ENCODE data around the gene ZNF480. TPM values are rescaled to one million over a fixed set of nuclear protein-coding genes. Genes with fewer than 3 reads are reported as not detected.
A peak's percentile ranks its signal among the peaks of the same experiment; 100 is the strongest.
"Not testable (repeated sequence)": the region's sequence is repeated elsewhere in the genome, so short reads cannot be mapped to it uniquely, and the experiment has no call there.

ZNF480 gene
- total RNA-seq, 2 experiments from 2014 or later, result 17.4 to 18.4 TPM

DNA sequence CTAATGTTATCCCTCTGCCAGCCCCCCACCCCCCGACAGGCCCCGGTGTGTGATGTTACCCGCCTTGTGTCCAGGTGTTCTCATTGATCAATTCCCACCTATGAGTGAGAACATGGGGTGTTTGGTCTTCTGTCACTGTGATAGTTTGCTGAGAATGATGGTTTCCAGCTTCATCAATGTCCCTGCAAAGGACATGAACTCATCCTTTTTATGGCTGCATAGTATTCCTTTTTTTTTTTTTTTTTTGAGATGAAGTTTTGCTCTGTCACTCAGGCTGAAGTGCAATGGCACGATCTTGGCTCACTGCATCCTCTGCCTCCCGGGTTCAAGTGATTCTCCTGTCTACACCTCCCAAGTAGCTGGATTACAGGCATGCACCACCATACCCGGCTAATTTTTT, 4.0 kb upstream of the ZNF480 start:
- H3K4me3 Mint-ChIP-seq, CTCF ChIA-PET, H3K27me3 Mint-ChIP-seq, H3K27ac Mint-ChIP-seq, DNase-seq, POLR2A ChIA-PET: not testable (repeated sequence)
- peaks cover 36% of the 10 kb centered on the region for H3K9me3 Mint-ChIP-seq
- peaks cover 12% of the 10 kb centered on the region for H3K4me1 Mint-ChIP-seq
- H3K36me3 Mint-ChIP-seq (ENCODE audit: low read depth), result peaks cover 70% of the 10 kb centered on the region

DNA sequence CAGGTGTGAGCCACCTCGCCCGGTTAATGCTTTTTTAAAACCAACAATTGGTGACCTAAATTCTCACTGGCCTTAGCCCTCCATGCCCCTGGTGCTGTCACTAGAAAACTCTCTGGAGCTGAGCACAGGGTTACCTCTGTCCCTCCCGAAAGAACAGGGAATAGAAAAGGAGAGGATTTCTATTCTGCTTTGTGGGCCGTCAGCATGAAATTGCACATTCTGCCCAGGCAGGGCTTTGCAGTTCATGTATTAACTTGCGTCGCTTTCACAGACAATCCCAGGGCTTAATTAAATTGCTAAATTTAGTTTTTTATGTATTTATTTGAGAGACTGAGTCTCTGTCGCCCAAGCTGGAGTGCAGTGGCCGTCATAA, 583 bp upstream of the ZNF480 start:
- no peak for DNase-seq
- ChIA-PET POLR2A (no interaction called here), CTCF (no interaction called here)
- peak overlapping the region; percentile 80 for H3K4me3 Mint-ChIP-seq
- H3K4me1 Mint-ChIP-seq, result peaks cover 18% of the 10 kb centered on the region
- H3K36me3 Mint-ChIP-seq (ENCODE audit: low read depth), result peaks cover 74% of the 10 kb centered on the region
- peak overlapping the region; percentile 82 for H3K27ac Mint-ChIP-seq
- no peaks in the 10 kb centered on the region for H3K27me3 Mint-ChIP-seq
- peaks cover 38% of the 10 kb centered on the region for H3K9me3 Mint-ChIP-seq

GRCh38 chr19:52297601-52298364, 814 bp downstream of the ZNF480 start:
- Mint-ChIP-seq H3K27me3 (no peaks in the 10 kb centered on the region), H3K4me1 (peaks cover 18% of the 10 kb centered on the region), H3K4me3 (peak overlapping the region; percentile 93), H3K9me3 (peaks cover 44% of the 10 kb centered on the region), H3K36me3 (ENCODE audit: low read depth) (peaks cover 77% of the 10 kb centered on the region), H3K27ac (peak overlapping the region; percentile 98)
- ChIA-PET CTCF (no interaction called here), POLR2A (no interaction called here)
- no peak for DNase-seq

DNA sequence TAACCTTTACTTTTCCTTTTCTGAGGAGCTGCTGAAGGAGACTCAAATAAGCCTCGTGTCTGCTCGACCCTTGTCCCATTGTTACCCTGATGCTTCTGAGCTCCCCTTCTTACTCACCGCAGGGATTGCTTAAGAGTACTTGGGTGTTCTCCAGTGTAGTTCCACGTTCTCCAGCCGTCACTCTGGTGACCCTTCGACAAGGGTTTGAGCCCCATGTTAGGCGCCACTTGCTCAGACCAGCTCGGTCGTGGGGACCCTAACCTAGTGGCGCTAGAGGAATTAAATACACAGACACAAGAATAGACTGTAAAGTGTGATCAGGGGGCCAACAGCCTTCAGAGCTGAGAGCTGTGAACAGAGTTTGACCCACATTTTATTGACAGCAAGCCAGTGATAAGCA, 10.3 kb downstream of the ZNF480 start:
- Mint-ChIP-seq H3K36me3 (ENCODE audit: low read depth) (peaks cover 86% of the 10 kb centered on the region), H3K4me1 (no peaks in the 10 kb centered on the region), H3K9me3 (peaks cover 59% of the 10 kb centered on the region), H3K4me3 (no peak overlapping the region), H3K27me3 (no peaks in the 10 kb centered on the region), H3K27ac (no peak overlapping the region)
- CTCF ChIA-PET, result interaction anchor here (0.6 kb wide), 1 partner anchor 123 kb away, joined by 3 read pairs; no protein-coding TSS in a partner anchor
- POLR2A ChIA-PET, result no interaction called here
- peak; percentile 8 for DNase-seq

DNA sequence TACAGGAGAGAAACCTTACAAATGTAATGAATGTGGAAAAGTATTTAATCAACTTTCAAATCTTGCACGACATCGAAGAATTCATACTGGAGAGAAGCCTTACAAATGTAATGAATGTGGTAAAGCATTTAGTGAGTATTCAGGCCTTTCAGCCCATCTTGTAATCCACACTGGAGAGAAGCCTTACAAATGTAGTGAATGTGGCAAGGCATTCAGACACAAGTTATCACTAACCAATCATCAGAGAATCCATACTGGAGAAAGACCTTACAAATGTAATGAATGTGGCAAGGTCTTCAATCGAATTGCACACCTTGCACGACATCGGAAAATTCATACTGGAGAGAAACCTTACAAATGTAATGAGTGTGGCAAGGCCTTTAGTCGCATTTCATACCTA, 25.5 kb downstream of the ZNF480 start:
- H3K9me3 Mint-ChIP-seq, result peaks cover 76% of the 10 kb centered on the region
- POLR2A ChIA-PET, result no interaction called here
- H3K4me1 Mint-ChIP-seq, result no peaks in the 10 kb centered on the region
- CTCF ChIA-PET, result no interaction called here
- H3K36me3 Mint-ChIP-seq (ENCODE audit: low read depth), result peaks cover 72% of the 10 kb centered on the region
- no peak for DNase-seq
- H3K27me3 Mint-ChIP-seq, result no peaks in the 10 kb centered on the region
- H3K4me3 Mint-ChIP-seq, result no peak overlapping the region
- no peak overlapping the region for H3K27ac Mint-ChIP-seq

GRCh38 chr19:52331757-52332156, 34.8 kb downstream of the ZNF480 start:
- H3K4me1 Mint-ChIP-seq, result peaks cover 7% of the 10 kb centered on the region
- H3K9me3 Mint-ChIP-seq, result peaks cover 53% of the 10 kb centered on the region
- peaks cover 23% of the 10 kb centered on the region for H3K36me3 Mint-ChIP-seq (ENCODE audit: low read depth)
- no peak overlapping the region for H3K4me3 Mint-ChIP-seq
- CTCF ChIA-PET, result no interaction called here
- POLR2A ChIA-PET, result no interaction called here
- no peak for DNase-seq
- H3K27ac Mint-ChIP-seq, result no peak overlapping the region
- H3K27me3 Mint-ChIP-seq, result no peaks in the 10 kb centered on the region

DNA sequence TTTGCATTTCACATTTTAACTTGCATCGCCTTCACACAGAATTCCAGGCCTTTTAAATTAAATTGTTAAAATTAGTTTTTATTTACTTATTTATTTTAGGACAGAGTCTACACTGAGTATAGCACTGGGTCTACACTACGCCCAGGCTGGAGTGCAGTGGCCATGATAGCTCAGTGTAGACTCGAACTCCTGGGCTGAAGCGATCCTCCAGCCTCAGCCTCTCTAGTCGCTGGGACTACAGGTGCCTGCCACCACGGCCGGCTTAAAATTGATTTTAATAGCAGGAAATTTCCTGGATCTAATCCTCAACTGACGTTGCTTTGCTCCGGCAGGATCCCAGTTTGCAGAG, 38.8 kb downstream of the ZNF480 start:
- peaks cover 38% of the 10 kb centered on the region for H3K36me3 Mint-ChIP-seq (ENCODE audit: low read depth)
- H3K4me1 Mint-ChIP-seq, result peaks cover 15% of the 10 kb centered on the region
- no peaks in the 10 kb centered on the region for H3K27me3 Mint-ChIP-seq
- ChIA-PET CTCF (no interaction called here), POLR2A (no interaction called here)
- DNase-seq, result no peak
- peaks cover 60% of the 10 kb centered on the region for H3K9me3 Mint-ChIP-seq
- H3K4me3 Mint-ChIP-seq, result peak overlapping the region; percentile 92
- peak overlapping the region; percentile 99 for H3K27ac Mint-ChIP-seq

- H3K4me1 Mint-ChIP-seq, result peaks cover 15% of the 10 kb centered on the region
- H3K27me3 Mint-ChIP-seq, result no peaks in the 10 kb centered on the region
- CTCF ChIA-PET, result no interaction called here
- POLR2A ChIA-PET, result no interaction called here
- H3K27ac Mint-ChIP-seq, result peak within 1 kb of the TSS; percentile 99
- peak within 1 kb of the TSS; percentile 92 for H3K4me3 Mint-ChIP-seq
- H3K36me3 Mint-ChIP-seq (ENCODE audit: low read depth), result peaks cover 40% of the 10 kb centered on the region
- peaks cover 56% of the 10 kb centered on the region for H3K9me3 Mint-ChIP-seq
- DNase-seq, result peak; percentile 91
Measured at GRCh38 chr19:52336117-52336790, 39.3 kb downstream of the ZNF480 start, which contains the start of gene ZNF610. ZNF610 (plus strand) TSS chr19:52336243; CDS start chr19:52349173, 12,930 bp downstream.

DNA sequence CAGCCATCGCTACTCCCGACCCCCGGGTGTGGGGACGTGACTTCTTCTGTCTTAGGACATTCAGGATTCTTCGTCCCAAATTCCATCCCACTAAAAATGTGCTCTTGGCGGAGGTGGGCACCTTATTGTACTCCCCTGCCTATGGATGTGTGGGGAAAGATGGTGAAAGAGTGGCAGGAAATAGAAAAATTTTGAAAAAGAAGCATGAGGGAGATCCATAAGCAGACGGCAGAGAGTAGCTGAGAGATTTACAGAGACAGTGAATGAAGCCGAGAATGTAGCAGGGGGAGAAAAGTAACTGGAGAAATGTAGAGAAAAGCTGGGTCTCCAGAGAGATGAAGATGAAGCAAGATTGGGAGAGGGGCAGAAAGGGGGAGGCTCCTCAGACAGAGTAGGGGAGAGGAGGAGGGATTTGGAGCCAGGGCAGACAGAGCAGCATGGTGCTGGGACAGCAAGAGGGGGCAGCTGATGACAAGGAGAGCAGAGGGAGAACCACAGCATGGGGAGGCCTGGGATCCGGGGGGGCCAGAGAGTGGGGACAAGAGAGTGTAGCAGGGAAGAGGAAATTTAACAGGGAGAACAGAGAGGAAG, 39.9 kb downstream of the ZNF480 start:
- peak overlapping the region; percentile 99 for H3K27ac Mint-ChIP-seq
- DNase-seq, result no peak
- H3K36me3 Mint-ChIP-seq (ENCODE audit: low read depth), result peaks cover 38% of the 10 kb centered on the region
- peak overlapping the region; percentile 92 for H3K4me3 Mint-ChIP-seq
- no peaks in the 10 kb centered on the region for H3K27me3 Mint-ChIP-seq
- H3K9me3 Mint-ChIP-seq, result peaks cover 52% of the 10 kb centered on the region
- CTCF ChIA-PET, result no interaction called here
- POLR2A ChIA-PET, result no interaction called here
- H3K4me1 Mint-ChIP-seq, result peaks cover 15% of the 10 kb centered on the region

GRCh38 chr19:52339022-52339421, 42.1 kb downstream of the ZNF480 start:
- POLR2A ChIA-PET, DNase-seq, H3K4me3 Mint-ChIP-seq, H3K27me3 Mint-ChIP-seq, CTCF ChIA-PET, H3K27ac Mint-ChIP-seq: not testable (repeated sequence)
- peaks cover 15% of the 10 kb centered on the region for H3K4me1 Mint-ChIP-seq
- peaks cover 30% of the 10 kb centered on the region for H3K36me3 Mint-ChIP-seq (ENCODE audit: low read depth)
- H3K9me3 Mint-ChIP-seq, result peaks cover 36% of the 10 kb centered on the region

- Mint-ChIP-seq H3K27ac (no peak overlapping the region), H3K27me3 (no peaks in the 10 kb centered on the region), H3K4me1 (no peaks in the 10 kb centered on the region), H3K4me3 (no peak overlapping the region), H3K36me3 (ENCODE audit: low read depth) (peaks cover 10% of the 10 kb centered on the region), H3K9me3 (peaks cover 30% of the 10 kb centered on the region)
- DNase-seq, result peak; percentile 57
- ChIA-PET CTCF (no interaction called here), POLR2A (no interaction called here)
Measured at GRCh38 chr19:52343548-52343947, 46.6 kb downstream of the ZNF480 start.

DNA sequence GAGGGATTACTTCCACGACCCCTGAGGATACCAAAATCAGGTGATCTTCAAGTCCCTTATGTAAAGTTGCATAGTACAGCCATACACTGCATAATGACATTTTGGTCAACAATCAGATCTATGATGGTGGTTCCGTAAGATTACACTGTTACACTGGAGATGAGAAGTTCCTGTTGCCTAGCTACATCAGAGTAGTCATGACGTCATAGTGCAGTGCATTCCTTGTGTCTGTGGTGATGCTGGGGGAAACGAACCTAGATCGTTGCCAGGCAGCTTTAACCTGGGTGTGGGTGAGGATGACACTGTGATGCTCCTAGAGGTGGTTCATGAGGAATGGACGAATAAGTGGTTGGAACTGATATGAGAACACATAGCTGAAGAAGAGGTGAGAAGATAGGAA, 48.2 kb downstream of the ZNF480 start:
- H3K4me1 Mint-ChIP-seq, result no peaks in the 10 kb centered on the region
- DNase-seq, result no peak
- peaks cover 26% of the 10 kb centered on the region for H3K9me3 Mint-ChIP-seq
- peaks cover 14% of the 10 kb centered on the region for H3K36me3 Mint-ChIP-seq (ENCODE audit: low read depth)
- ChIA-PET POLR2A (no interaction called here), CTCF (interaction anchor here (0.6 to 1.3 kb wide), 2 partner anchors 12 to 371 kb away, joined by 3 read pairs; no protein-coding TSS in a partner anchor)
- no peak overlapping the region for H3K27ac Mint-ChIP-seq
- no peaks in the 10 kb centered on the region for H3K27me3 Mint-ChIP-seq
- no peak overlapping the region for H3K4me3 Mint-ChIP-seq

- H3K36me3 Mint-ChIP-seq (ENCODE audit: low read depth), result peaks cover 41% of the 10 kb centered on the region
- H3K27ac Mint-ChIP-seq, result no peak overlapping the region
- no peak overlapping the region for H3K4me3 Mint-ChIP-seq
- ChIA-PET POLR2A (no interaction called here), CTCF (no interaction called here)
- no peaks in the 10 kb centered on the region for H3K4me1 Mint-ChIP-seq
- H3K9me3 Mint-ChIP-seq, result peaks cover 46% of the 10 kb centered on the region
- DNase-seq, result no peak
- no peaks in the 10 kb centered on the region for H3K27me3 Mint-ChIP-seq
Measured at GRCh38 chr19:52351512-52351911, 54.5 kb downstream of the ZNF480 start.

Data from activated CD4-positive, alpha-beta T cell treated with anti-CD3 and anti-CD28 coated beads, Interleukin-2, amount 10 ng/mL, durations not matched to agents 7 days and 5 days (primary cell).